Activated gamma-delta T cell treated with Interleukin-2 at 50 U/mL for 16 hours (primary cell): ENCODE measurements around the gene ATP1B4.

ENCODE experiments used
- DNase-seq: peaks from one replicate; pipeline ENCODE4 v3.0.0-alpha.2; 2020

Gene ATP1B4

GRCh38 chrX:120377715-120378114 lies 15.8 kb downstream of the ATP1B4 start:
- no peak for DNase-seq

- DNase-seq: no peak
Observed at GRCh38 chrX:120378570-120378969, 16.7 kb downstream of the ATP1B4 start.

DNA sequence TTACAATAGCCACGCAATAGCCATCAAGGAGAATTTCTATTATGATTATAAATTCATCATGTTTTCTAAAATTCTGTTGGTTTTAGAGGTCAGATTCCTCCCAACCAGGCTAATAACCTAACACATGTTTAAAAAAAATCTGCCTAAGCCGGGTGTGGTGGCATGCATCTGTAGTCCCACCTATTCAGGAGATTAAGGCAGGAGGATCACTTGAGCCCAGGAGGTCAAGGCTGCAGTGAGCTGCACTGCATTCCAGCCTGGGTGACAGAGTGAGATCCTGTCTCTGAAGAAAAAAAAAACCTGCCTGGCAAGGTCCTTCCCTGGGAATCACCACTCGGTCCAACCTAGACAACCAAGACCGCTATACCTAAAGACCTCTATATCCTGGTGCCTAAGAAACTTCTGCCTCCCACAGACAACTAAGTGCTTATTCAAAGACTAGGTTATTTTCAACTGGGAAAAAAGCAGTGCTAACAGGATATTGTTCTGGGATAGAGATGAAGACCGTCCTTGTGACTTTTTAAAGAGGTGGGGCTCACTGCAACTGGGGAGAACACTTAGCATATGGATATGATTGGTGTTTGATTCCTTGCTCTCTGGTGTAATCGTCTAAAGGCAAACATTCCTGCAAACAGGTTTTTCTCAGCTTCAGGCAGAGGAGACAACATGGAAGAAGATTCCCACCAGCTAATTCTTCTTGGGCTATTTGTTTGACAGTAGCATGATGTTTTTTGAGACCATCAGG lies 18.2 kb downstream of the ATP1B4 start:
- no peak for DNase-seq

- DNase-seq: no peak
Observed at GRCh38 chrX:120380699-120381098, 18.8 kb downstream of the ATP1B4 start.

DNA sequence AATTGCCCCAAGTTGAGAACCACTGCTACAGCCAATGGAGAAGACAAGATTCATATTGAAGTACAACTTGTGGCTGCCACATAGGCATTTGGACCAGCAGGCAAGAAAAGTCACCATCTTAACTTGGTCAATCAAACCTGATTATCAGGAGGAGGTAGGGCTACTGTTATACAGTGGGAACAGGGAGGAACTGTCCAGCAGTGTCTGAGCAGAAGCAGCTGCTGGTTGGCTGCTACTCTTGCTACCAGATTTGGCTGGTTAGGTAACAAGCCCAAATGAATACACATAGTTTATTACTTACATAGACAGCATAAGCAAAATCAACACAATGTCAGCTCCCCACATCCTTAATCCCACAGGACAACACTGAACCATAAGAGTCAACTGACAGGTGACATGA lies 39.4 kb downstream of the ATP1B4 start:
- DNase-seq: no peak

- DNase-seq: no peak
Observed at GRCh38 chrX:120402369-120402768, 40.5 kb downstream of the ATP1B4 start.

DNA sequence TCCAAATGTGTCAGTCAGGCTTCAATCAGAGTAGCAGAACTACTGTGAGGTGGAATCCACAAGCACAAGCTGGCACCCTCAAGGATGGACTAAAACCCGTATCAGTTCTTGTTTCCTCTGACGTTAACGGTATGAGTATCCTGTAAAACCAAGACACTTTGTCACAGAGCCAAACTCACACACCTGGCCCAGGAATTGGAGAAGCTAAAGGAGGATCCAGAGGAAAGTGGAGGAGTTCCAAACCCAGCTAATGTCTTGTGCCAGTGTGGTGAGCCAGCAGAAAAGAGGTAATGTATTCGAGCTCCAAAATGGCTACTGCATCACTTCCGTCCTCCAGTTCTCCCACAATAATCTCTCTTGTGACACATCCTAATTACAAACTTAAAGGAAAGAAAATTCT lies 44.7 kb downstream of the ATP1B4 start:
- DNase-seq: no peak

DNA sequence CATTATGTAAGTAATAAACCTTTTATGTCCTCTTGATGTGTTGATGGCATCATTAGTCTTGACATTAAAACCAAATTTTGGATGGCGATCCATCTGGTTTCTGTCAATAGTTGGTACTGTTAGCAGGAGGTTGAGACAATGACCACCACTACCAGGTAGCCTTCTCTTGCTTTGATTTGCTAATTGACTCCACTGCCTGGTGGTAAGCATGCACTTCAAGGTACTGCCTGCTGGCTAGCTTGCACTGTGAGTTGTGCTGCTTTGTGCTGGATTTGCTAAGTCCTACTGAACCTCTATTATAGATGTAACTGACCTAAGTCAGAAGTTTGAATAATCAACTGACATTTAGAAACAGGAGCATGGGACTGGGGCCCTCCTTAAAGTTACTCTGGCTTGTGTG lies 46.3 kb downstream of the ATP1B4 start:
- no peak for DNase-seq

DNA sequence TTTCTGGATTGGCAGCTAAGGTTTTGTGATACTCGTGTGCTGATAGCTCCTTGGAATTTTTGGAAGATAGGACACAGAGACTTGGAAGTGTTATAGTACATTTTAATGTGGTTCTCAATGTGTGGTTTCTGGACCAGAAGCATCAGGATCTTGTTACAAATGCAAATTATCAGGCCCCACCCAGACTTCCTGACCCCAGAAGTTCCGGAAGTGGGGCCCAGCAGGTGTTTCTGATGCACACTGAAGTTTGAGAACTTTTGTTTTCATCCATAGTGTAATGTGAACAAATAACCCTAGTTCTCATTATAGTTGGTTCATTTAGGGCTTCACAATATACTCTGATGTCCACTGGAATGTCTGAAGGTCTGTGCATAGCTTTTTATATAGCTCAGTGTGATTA lies 57.6 kb downstream of the ATP1B4 start:
- peak; percentile 9 for DNase-seq

DNA sequence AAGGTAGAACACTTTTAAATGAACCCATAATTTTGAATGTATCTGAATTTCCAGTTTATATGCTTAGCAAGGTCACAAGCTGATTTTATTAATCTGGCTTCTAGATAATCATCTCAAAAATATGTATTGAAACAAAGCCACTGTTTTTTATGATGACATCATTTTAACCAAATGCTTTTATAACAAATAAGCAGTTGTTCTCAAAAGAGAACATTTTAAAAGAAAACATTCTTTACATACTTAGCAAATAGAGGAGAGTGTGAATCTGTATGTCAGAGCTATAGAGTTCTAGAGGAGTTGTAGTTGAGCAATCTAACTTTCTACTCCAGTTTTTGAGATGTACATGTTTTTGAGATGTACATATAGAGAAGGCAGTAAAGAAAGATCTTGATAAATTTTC lies 64.7 kb downstream of the ATP1B4 start:
- no peak for DNase-seq

DNA sequence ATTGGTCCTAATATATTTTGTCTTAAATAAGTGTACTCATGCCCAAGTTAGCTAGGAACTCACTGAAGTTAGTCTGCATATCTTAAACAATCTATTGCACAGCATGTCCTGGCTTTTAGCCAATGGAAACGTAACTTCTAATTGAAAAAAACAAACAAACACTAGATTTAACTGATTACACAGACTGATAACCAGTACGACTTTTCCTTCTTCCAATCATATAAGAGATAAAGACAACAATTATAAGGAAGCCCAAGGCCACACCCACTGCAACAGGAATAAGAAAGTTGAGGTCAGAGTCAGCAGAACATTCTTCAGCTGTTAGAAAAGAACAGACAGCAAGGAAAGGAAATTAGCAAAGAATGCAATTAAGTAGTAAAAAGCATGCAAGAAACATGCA lies 66.4 kb downstream of the ATP1B4 start:
- DNase-seq: no peak

GRCh38 chrX:120429776-120430540 lies 68.1 kb downstream of the ATP1B4 start:
- no peak for DNase-seq
